HepG2 (cell line): Measurements from ENCODE around the gene ZFHX3. TPM values are rescaled to one million over a fixed set of nuclear protein-coding genes. Genes with fewer than 3 reads are reported as not detected.
A peak's percentile ranks its signal among the peaks of the same experiment; 100 is the strongest.

Source experiments
- ATAC-seq: fragments of 200-7000 bp; cut with Tn5 transposase; 3 replicates; pipeline ENCODE4 v1.9.1; 2020; ENCODE audit warnings: mild to moderate bottlenecking, moderate library complexity
- BruUV-seq: library from RNA; stranded (reverse); fragments of 400-500 nt; replicated peaks from 2 replicates; lab custom pipeline; 2021; lab: Mats Ljungman, UMichigan
- CTCF ChIA-PET: fragments of 300-600 bp; formaldehyde crosslinking; extraction: SDS; loops from one replicate; lab custom pipeline; 2021; ENCODE audit warnings: low total read pairs, inconsistent platforms, low intra/inter-chr PET ratio; lab: Yijun Ruan, JAX
- POLR2A ChIA-PET: fragments of 350-600 bp; sonication (Branson Sonifier 250); formaldehyde crosslinking; loops from one replicate; lab custom pipeline; 2020; ENCODE audit warnings: antibody characterized with exemption, inconsistent platforms; lab: Yijun Ruan, JAX
- DNase-seq: peaks from one replicate; pipeline ENCODE4 v3.0.0-alpha.2; 2015; ENCODE audit warnings: low spot score
- FAIRE-seq: peaks from 3 replicates; lab custom pipeline; 2011; peaks lifted over from hg19 to GRCh38; lab: Jason Lieb, UNC
- H2AFZ ChIP-seq: one replicate; pipeline ENCODE4 v1.6.1; 2011; ENCODE audit warnings: low read length, inconsistent platforms
- H3K27ac ChIP-seq: fragments of 300-600 bp; 3 replicates; pipeline ENCODE4 v1.8.0; 2011; ENCODE audit warnings: mixed run types, mild to moderate bottlenecking, mixed read lengths, low read length, inconsistent platforms; ENCODE audit not compliant: insufficient read depth; ENCODE audit errors: extremely low read length
- H3K27me3 ChIP-seq, 2 experiments: fragments of 200-600 bp in 1 of 2; 2 replicates in 1 of 2; 3 replicates in 1 of 2; pipeline versions ENCODE4 v1.6.0 to v1.8.0; 2011; ENCODE audit warnings: low read length in 2 of 2, mild to moderate bottlenecking in 2 of 2, moderate library complexity in 2 of 2, inconsistent platforms in 1 of 2; ENCODE audit not compliant: insufficient read depth in 2 of 2, control insufficient read depth in 1 of 2
- H3K36me3 ChIP-seq, 2 experiments: fragments of 200-600 bp in 1 of 2; replicated peaks in 1 of 2; 2 replicates in 1 of 2; 3 replicates in 1 of 2; pipeline versions ENCODE4 v1.5.1 to v1.8.0; 2011; ENCODE audit warnings: low read length in 2 of 2, inconsistent platforms in 1 of 2; ENCODE audit not compliant: insufficient read depth in 2 of 2, control insufficient read depth in 1 of 2
- H3K4me1 ChIP-seq: 2 replicates; pipeline ENCODE4 v1.5.1; 2012; ENCODE audit warnings: low read length, inconsistent platforms; ENCODE audit not compliant: insufficient read depth
- H3K4me2 ChIP-seq: 2 replicates; pipeline ENCODE4 v1.6.0; 2011; ENCODE audit warnings: low read depth, low read length, inconsistent platforms
- H3K4me3 ChIP-seq, 3 experiments: fragments of 200-600 bp in 1 of 3; sonication (generic), shearing (Covaris generic) in 1 of 3; replicated peaks in 1 of 3; 2 replicates each; pipeline ENCODE4 v1.5.1; 2011 to 2016; ENCODE audit warnings: low read length in 3 of 3, inconsistent platforms in 2 of 3, low read depth in 2 of 3, mild to moderate bottlenecking in 2 of 3, control low read depth in 1 of 3, mixed read lengths in 1 of 3; ENCODE audit not compliant: insufficient read depth in 1 of 3
- H3K79me2 ChIP-seq: one replicate; pipeline ENCODE4 v1.6.1; 2011; ENCODE audit warnings: low read length, inconsistent platforms; ENCODE audit not compliant: insufficient read depth
- H3K9ac ChIP-seq: 2 replicates; pipeline ENCODE4 v1.6.0; 2011; ENCODE audit warnings: mild to moderate bottlenecking, low read depth, low read length, inconsistent platforms; ENCODE audit not compliant: insufficient read depth
- H3K9me3 ChIP-seq: 2 replicates; pipeline ENCODE4 v1.5.1; 2012; ENCODE audit warnings: mild to moderate bottlenecking, low read length
- H4K20me1 ChIP-seq: 2 replicates; pipeline ENCODE4 v1.6.0; 2011; ENCODE audit warnings: inconsistent platforms, mild to moderate bottlenecking, low read length, moderate library complexity; ENCODE audit not compliant: insufficient read depth
- AFF4 ChIP-seq: sonication (generic); formaldehyde crosslinking; IDR thresholded peaks from 2 replicates; pipeline ENCODE4 v1.4.0; 2020; ENCODE audit warnings: missing genetic modification reagents
- ARHGAP35 ChIP-seq: sonication (generic); formaldehyde crosslinking; IDR thresholded peaks from 2 replicates; pipeline ENCODE4 v1.9.0; 2022; ENCODE audit warnings: mild to moderate bottlenecking, inconsistent platforms, moderate library complexity, missing genetic modification reagents, borderline replicate concordance
- BHLHE40 ChIP-seq: IDR thresholded peaks from 2 replicates; pipeline ENCODE4 v1.6.1; 2011; ENCODE audit warnings: low read length, improper control_type of control experiment
- BRCA1 ChIP-seq: sonication (generic); formaldehyde crosslinking; IDR thresholded peaks from 2 replicates; pipeline ENCODE4 v1.4.0; 2020; ENCODE audit warnings: missing genetic modification reagents
- BRD4 ChIP-seq: sonication (generic); formaldehyde crosslinking; IDR thresholded peaks from 2 replicates; pipeline ENCODE4 v1.4.0; 2020; ENCODE audit warnings: missing genetic modification reagents
- FOXP1 ChIP-seq, 2 experiments: fragments of 450-650 bp in 1 of 2; IDR thresholded peaks; 2 replicates each; pipeline ENCODE4 v1.6.1; 2017 to 2018; ENCODE audit warnings: antibody characterized with exemption in 1 of 2
- GABPA ChIP-seq, 2 experiments: IDR thresholded peaks; 2 replicates each; pipeline ENCODE4 v1.6.1; 2011 to 2016; ENCODE audit warnings: low read depth in 2 of 2, low read length in 1 of 2, missing biosample characterization in 1 of 2, missing genetic modification characterization in 1 of 2
- IRF2 ChIP-seq: IDR thresholded peaks from 2 replicates; pipeline ENCODE4 v1.6.1; 2018; ENCODE audit warnings: missing genetic modification reagents, missing compliant biosample characterization
- JUN ChIP-seq: sonication (generic); formaldehyde crosslinking; IDR thresholded peaks from 2 replicates; pipeline ENCODE4 v1.4.0; 2020; ENCODE audit warnings: mild to moderate bottlenecking, missing genetic modification reagents
- KDM5A ChIP-seq: fragments of 200-600 bp; sonication (generic); IDR thresholded peaks from 2 replicates; pipeline ENCODE4 v1.7.0; 2018; ENCODE audit warnings: antibody characterized with exemption, mild to moderate bottlenecking, low read length, borderline replicate concordance
- MLX ChIP-seq: IDR thresholded peaks from 2 replicates; pipeline ENCODE4 v1.6.1; 2016
- NRL ChIP-seq: sonication (generic); formaldehyde crosslinking; IDR thresholded peaks from 2 replicates; pipeline ENCODE4 v1.5.0; 2020; ENCODE audit warnings: missing genetic modification reagents, mild to moderate bottlenecking, moderate library complexity, borderline replicate concordance
- SMAD1 ChIP-seq: sonication (generic); formaldehyde crosslinking; IDR thresholded peaks from 2 replicates; pipeline ENCODE4 v1.4.0; 2020; ENCODE audit warnings: missing genetic modification reagents, low read depth, mild to moderate bottlenecking, borderline replicate concordance
- STAT5B ChIP-seq: sonication (generic); formaldehyde crosslinking; IDR thresholded peaks from 2 replicates; pipeline ENCODE4 v1.4.0; 2020; ENCODE audit warnings: missing genetic modification reagents
- TEF ChIP-seq: sonication (generic); formaldehyde crosslinking; IDR thresholded peaks from 2 replicates; pipeline ENCODE4 v1.5.0; 2020; ENCODE audit warnings: missing genetic modification reagents
- XBP1 ChIP-seq: sonication (generic); formaldehyde crosslinking; IDR thresholded peaks from 2 replicates; pipeline ENCODE4 v1.5.0; 2020; ENCODE audit warnings: missing genetic modification reagents
- YEATS2 ChIP-seq: sonication (generic); formaldehyde crosslinking; IDR thresholded peaks from 2 replicates; pipeline ENCODE4 v1.4.0; 2020; ENCODE audit warnings: missing genetic modification reagents, borderline replicate concordance
- ZNF329 ChIP-seq: sonication (generic); formaldehyde crosslinking; IDR thresholded peaks from 2 replicates; pipeline ENCODE4 v1.9.0; 2021; ENCODE audit warnings: low read depth, mild to moderate bottlenecking, missing genetic modification reagents
- ZNF629 ChIP-seq: sonication (generic); formaldehyde crosslinking; conservative IDR thresholded peaks from 2 replicates; pipeline ENCODE4 v1.5.0; 2020; ENCODE audit warnings: missing genetic modification reagents
- WGBS: methylation state at CpG from one replicate; pipeline ENCODE4 v1.1.6; 2017; ENCODE audit warnings: low lambda C conversion rate; 5-methylcytosine and 5-hydroxymethylcytosine counted together
- in situ Hi-C: cut with HindIII; loops from 2 replicates; pipeline ENCODE4 v1.10.0; 2017; ENCODE audit warnings: low pct_unique_long_range_greater_than_20kb; ENCODE audit not compliant: extremely low pct_ligation_motif_present
- intact Hi-C: fragments of 100-400 bp; cut with micrococcal nuclease; formaldehyde crosslinking; loops from one replicate; pipeline ENCODE4 v1.10.0; 2022; ENCODE audit not compliant: unreplicated experiment
- polyA plus RNA-seq, 8 experiments: library from polyadenylated mRNA; depleted of rRNA in 3 of 8; stranded (reverse) in 7 of 8; unstranded in 1 of 8; fragments of >200 nt; fragmentation: Illumina TruSeq in 4 of 8; extraction: Trizol in 4 of 8; gene quantifications; 2 replicates each; pipeline versions ENCODE4 v1.2.1 to v1.2.3, GENCODE V29; 2011 to 2016; ENCODE audit warnings: low read depth in 4 of 8, missing spikeins in 1 of 8, mixed read lengths in 1 of 8; ENCODE audit not compliant: insufficient read depth in 1 of 8
- total RNA-seq, 5 experiments: library from RNA; depleted of rRNA; stranded (reverse); fragments of >200 nt; fragmentation: Illumina TruSeq; extraction: Trizol; gene quantifications; 2 replicates each; pipeline ENCODE4 v1.2.3, GENCODE V29; 2016; ENCODE audit warnings: low read depth in 1 of 5

The ZFHX3 gene
- total and polyA plus RNA-seq, 2 of the 13 experiments (the other 11 are each of a cell fraction or from before 2014, with no cell fraction given) = 5.0 to 6.0 TPM

GRCh38 chr16:72877374-72878028, 170.4 kb downstream of the ZFHX3 start:
- Histone ChIP-seq H3K27ac (peak overlapping the region; percentile 86), H3K9me3 (no peaks in the 10 kb centered on the region), H3K4me3 (peak overlapping the region in 2 of 3 experiments; percentile 16 to 42; a peak in 2 of 6 replicates), H2AFZ (no peak overlapping the region), H3K4me2 (peak overlapping the region; percentile 77), H3K4me1 (peaks cover 71% of the 10 kb centered on the region), H3K36me3 (peaks cover under 1 to 9% of the 10 kb centered on the region in 2 experiments; a peak in 4 of 5 replicates), H3K9ac (peak overlapping the region; percentile 67), H3K27me3 (no peaks in the 10 kb centered on the region), H4K20me1 (no peaks in the 10 kb centered on the region), H3K79me2 (peaks cover 12% of the 10 kb centered on the region)
- WGBS = 2% methylated on average over 12 of the region's 12 CpGs
- in situ Hi-C loops (loop anchor here (5.0 kb wide), 2 partner anchors 50 to 180 kb away; no protein-coding TSS in a partner anchor), intact Hi-C loops (loop anchor here (1.0 to 5.0 kb wide), 3 partner anchors 48 to 170 kb away; partner anchors contain the start of gene ZFHX3)
- peak; percentile 89 for FAIRE-seq
- CTCF ChIA-PET = no interaction called here
- no TSS peak for BruUV-seq
- POLR2A ChIA-PET = interaction anchor here (0.5 to 2.5 kb wide), 22 partner anchors 18 to 194 kb away, joined by 3 to 32 read pairs (median 5); no protein-coding TSS in a partner anchor
- DNase-seq = peak; percentile 99
- ATAC-seq = peak; percentile 77
- no peak for TF ChIP-seq SMAD1
- no peak for TF ChIP-seq ZNF329 (CRISPR knock-in tag)
- 0 out of 2 replicates have a peak, but pooled peaks have one; percentile 48 for TF ChIP-seq KDM5A
- TF ChIP-seq TEF (CRISPR knock-in tag) = no peak
- 0 out of 2 replicates have a peak, but pooled peaks have one; percentile 16 for TF ChIP-seq BRD4 (CRISPR knock-in tag)
- TF ChIP-seq FOXP1 (IDR thresholded peaks at IDR 0.05) = 0 out of 2 replicates have a peak, but pooled peaks have one; percentile 39
- TF ChIP-seq FOXP1 (CRISPR knock-in tag; IDR thresholded peaks at IDR 0.05) = peak; percentile 85
- peak; percentile 69; the same call in 1 of the 2 replicates for TF ChIP-seq AFF4 (CRISPR knock-in tag)
- TF ChIP-seq NRL (CRISPR knock-in tag) = no peak
- no peak for TF ChIP-seq STAT5B
- TF ChIP-seq MLX = peak; percentile 90
- peak; percentile 5; the same call in 1 of the 2 replicates for TF ChIP-seq ZNF629 (CRISPR knock-in tag)
- peak; percentile 98 for TF ChIP-seq BHLHE40
- TF ChIP-seq GABPA (IDR thresholded peaks at IDR 0.05; ENCODE audit: low read depth, low read length) = no peak
- no peak; the same call in none of the 2 replicates for TF ChIP-seq GABPA (CRISPR knock-in tag; IDR thresholded peaks at IDR 0.05; ENCODE audit: low read depth)
- peak; percentile 70; the same call in 1 of the 2 replicates for TF ChIP-seq YEATS2 (CRISPR knock-in tag)
- no peak; the same call in 1 of the 2 replicates for TF ChIP-seq ARHGAP35
- TF ChIP-seq BRCA1 (CRISPR knock-in tag) = no peak; the same call in 1 of the 2 replicates
- TF ChIP-seq IRF2 (CRISPR knock-in tag) = peak; percentile 89
- peak; percentile 99 for TF ChIP-seq JUN
- no peak for TF ChIP-seq XBP1
